Rectal smooth muscle tissue (tissue), 1 donor: ENCODE data around the gene CBARP.

ENCODE experiments used
- H3K27ac ChIP-seq: one replicate; pipeline ENCODE4 v1.7.0; 2013; ENCODE audit warnings: low read depth, low read length, inconsistent platforms
- H3K27me3 ChIP-seq: one replicate; pipeline ENCODE4 v1.7.0; 2013; ENCODE audit warnings: low read length; ENCODE audit not compliant: control insufficient read depth, insufficient read depth
- H3K36me3 ChIP-seq: one replicate; pipeline ENCODE4 v1.7.0; 2013; ENCODE audit warnings: low read length; ENCODE audit not compliant: control insufficient read depth, insufficient read depth
- H3K4me1 ChIP-seq: one replicate; pipeline ENCODE4 v1.7.0; 2013; ENCODE audit warnings: low read length; ENCODE audit not compliant: control insufficient read depth, insufficient read depth
- H3K4me3 ChIP-seq: one replicate; pipeline ENCODE4 v1.7.0; 2013; ENCODE audit warnings: low read length
- H3K9ac ChIP-seq: one replicate; pipeline ENCODE4 v1.7.0; 2013; ENCODE audit warnings: low read length

The CBARP gene

DNA sequence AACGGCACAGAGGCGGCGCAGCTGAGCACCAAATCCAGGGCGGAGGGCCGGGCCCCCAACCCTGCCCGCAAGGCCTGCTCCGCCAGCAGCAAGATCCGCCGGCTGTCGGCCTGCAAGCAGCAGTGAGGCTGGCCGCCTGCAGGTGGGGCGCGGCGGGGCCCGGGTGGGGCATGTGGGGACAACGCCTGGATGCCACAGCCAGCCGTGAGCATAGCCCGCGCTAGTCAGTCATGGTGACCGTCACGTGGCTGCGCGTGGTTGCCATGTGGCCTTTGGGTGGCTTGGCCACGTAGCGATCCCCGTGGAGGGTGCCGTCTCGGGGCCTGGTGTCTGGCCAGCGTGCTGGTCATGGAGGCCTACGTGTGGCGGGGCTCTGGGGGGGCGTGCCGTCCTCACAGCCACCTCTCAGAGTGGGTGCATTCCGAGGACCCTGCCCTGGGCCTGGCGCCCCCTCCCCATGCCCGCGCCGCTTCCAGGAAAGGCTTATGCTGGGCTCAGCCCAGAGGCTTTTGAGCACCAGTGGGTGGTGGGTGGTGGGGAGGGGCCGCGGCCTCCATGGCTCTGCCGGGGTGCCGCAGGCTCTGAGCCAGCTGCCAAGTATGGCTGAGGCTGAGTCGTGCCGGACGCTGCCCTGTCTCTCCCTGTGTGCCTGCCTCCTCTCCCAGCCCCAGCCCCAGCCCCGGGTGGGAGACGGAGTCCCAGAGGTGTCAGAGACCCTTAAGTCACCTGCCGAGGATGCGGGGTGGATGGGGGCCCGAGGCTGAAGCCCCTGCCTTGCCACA, 11.1 kb downstream of the CBARP start:
- H3K27ac ChIP-seq, result no peak overlapping the region
- H3K4me3 ChIP-seq, result no peak overlapping the region
- H3K27me3 ChIP-seq, result no peaks in the 10 kb centered on the region
- H3K4me1 ChIP-seq, result no peaks in the 10 kb centered on the region
- peaks cover 11% of the 10 kb centered on the region for H3K36me3 ChIP-seq
- H3K9ac ChIP-seq, result no peak overlapping the region

DNA sequence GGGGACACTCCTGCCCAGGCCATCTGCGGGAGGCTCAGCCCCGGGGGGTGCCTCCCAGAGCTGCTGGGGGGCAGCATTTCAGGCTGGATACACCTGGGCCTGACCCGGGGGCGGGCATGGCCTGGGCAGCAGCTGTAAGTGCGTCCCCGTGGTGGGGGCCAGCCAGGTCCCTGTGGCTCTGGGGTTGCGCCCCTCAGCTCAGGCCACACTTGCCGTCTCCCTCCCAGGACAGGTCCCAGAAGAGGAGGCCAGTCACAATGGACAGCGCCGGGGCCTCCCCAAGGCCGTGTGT, 11.6 kb downstream of the CBARP start:
- Histone ChIP-seq H3K4me1 (no peaks in the 10 kb centered on the region), H3K27ac (no peak overlapping the region), H3K9ac (no peak overlapping the region), H3K27me3 (no peaks in the 10 kb centered on the region), H3K36me3 (peaks cover 11% of the 10 kb centered on the region), H3K4me3 (no peak overlapping the region)

DNA sequence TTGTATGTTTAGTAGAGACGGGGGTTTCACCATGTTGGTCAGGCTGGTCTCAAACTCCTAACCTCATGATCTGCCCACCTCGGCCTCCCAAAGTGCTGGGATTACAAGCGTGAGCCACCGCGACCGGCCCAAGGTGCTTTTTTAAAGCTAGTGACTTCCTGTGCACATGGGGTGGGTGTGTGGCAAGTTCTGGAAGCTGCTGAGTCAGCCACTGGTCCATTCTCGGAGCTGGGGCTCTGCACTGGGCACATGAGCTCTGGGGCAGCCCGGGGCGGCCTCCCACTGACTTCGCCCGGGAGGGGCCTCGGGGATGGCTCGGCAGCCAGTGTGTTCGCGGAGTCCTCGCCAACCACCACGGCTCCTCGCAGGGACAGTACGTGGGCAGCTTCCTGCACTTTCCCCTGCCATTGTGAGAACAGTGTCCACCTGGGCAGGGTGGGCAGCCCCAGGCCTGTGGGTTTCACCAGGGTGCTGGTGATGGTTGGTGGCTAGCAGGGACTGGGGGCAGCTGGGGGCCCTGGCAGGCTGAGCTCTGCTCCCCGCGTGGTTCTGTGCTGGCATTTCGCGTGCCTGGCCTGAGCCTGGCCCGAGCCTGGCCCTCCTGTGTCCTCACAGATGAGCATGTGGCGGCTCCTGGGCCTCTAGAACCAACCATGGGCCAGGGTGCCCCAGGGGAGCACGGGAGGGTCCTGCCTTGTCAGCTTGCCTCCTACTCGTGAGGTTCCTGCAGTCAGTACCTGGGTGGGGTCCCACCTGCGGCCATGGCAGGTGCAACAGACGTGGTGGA, 12.2 kb downstream of the CBARP start:
- no peaks in the 10 kb centered on the region for H3K27me3 ChIP-seq
- H3K4me1 ChIP-seq, result no peaks in the 10 kb centered on the region
- H3K9ac ChIP-seq, result no peak overlapping the region
- no peak overlapping the region for H3K4me3 ChIP-seq
- H3K36me3 ChIP-seq, result peaks cover 16% of the 10 kb centered on the region
- no peak overlapping the region for H3K27ac ChIP-seq

DNA sequence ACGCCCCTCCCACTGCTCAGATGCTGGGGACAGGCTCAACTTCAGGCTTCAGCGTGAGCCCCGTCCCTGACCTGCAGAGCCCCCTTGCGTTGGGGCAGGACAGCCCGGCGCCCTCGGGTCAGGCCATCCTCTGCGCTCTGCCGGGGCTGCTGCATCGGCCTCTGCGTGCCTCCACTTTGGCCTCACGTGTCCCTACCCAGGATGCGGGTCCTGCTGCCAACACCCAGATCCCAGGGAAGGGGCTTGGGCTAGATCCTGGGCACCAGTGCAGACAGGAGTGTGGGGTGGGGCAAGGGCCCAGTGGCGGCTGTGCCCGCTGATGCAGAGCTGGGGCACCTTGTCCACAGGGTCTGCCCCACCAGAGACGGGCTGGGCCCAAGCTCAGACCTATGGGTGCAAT, 13.0 kb downstream of the CBARP start:
- no peak overlapping the region for H3K27ac ChIP-seq
- peaks cover 16% of the 10 kb centered on the region for H3K36me3 ChIP-seq
- H3K4me1 ChIP-seq, result no peaks in the 10 kb centered on the region
- H3K27me3 ChIP-seq, result no peaks in the 10 kb centered on the region
- no peak overlapping the region for H3K4me3 ChIP-seq
- no peak overlapping the region for H3K9ac ChIP-seq

DNA sequence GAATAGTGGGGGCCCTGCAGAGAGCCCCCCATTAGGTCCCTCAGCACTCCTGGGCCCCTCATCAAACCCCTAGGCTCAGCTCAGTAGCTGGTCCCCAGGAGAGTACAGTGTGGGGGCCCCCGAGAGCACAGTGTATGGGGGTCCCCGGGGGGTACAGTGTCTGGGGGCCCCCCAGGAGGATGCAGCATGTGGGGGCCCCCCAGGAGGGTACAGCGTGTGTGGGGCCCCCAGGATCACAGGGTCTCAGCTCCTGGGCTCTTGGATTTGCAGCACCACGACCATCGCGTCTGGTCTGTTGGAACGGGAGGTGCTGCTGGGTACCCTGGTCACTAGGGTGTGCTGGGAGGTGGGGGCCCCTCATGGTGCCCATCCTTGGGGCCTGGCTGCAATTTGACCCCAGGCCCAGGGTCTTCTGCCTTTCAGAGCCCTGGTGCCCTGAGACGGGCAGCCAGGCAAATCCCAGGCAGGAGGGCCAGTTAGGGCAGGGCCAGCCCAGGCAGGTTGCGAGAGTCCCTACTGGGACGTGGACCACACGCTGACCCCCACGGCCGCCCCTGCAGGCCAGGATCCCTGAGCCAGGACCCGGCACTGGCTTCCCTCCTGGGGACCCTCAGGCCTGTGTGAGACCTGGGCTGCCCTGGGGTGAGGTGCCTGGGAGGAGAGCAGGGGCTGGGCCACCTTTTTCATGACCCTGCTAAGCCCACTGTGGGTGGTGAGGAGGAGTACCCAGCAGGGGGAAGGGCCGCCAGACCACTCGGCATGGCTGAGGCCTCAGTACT, 13.6 kb downstream of the CBARP start:
- Histone ChIP-seq H3K36me3 (peaks cover 16% of the 10 kb centered on the region), H3K9ac (no peak overlapping the region)

DNA sequence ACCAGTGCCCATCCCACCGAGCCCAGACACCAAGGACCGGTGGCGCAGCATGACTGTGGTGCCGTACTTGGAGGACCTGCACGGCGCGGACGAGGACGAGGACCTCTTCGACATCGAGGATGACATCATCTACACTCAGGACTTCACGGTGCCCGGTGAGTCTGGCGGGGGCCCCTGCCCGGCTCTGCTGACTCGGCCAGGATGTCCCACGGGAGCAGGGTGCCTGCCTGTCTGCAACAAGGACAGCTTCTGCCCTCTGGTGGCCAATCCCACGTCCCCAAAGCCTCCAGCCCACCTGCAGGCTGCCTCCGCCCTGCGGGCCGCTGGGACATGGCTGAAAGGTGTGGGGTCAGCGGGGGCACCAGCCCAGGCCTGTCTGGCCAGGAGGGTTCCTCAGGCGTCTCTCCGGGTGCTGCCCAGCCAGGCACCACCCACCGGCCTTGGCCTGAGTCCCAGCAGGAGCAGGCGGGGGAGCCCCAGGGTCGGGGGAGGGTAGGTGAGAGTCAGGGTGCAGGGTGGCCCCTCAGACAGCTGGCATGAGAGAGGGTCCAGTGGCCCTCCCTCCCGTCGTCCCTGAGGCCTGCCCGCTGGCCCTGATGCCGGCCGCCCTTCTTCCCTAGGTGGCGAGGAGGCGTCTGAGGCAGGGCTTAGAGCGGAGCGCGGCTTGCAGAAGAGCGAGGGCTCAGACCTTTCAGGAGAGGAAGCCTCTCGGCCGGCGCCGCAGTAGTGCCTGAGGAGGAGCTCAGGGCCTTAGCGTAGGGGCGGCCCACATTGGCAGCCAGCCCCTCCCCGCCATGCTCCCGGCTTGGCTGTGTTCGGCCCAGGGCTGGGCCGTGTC, 14.6 kb downstream of the CBARP start:
- peaks cover 6% of the 10 kb centered on the region for H3K4me1 ChIP-seq
- H3K9ac ChIP-seq, result no peak overlapping the region
- H3K36me3 ChIP-seq, result peaks cover 16% of the 10 kb centered on the region
- no peaks in the 10 kb centered on the region for H3K27me3 ChIP-seq
- H3K4me3 ChIP-seq, result no peak overlapping the region
- H3K27ac ChIP-seq, result no peak overlapping the region

More for the DNA sequence above, 13.6 kb downstream of the CBARP start:
- H3K27me3 ChIP-seq, result no peaks in the 10 kb centered on the region
- no peak overlapping the region for H3K27ac ChIP-seq
- no peak overlapping the region for H3K4me3 ChIP-seq
- no peaks in the 10 kb centered on the region for H3K4me1 ChIP-seq

DNA sequence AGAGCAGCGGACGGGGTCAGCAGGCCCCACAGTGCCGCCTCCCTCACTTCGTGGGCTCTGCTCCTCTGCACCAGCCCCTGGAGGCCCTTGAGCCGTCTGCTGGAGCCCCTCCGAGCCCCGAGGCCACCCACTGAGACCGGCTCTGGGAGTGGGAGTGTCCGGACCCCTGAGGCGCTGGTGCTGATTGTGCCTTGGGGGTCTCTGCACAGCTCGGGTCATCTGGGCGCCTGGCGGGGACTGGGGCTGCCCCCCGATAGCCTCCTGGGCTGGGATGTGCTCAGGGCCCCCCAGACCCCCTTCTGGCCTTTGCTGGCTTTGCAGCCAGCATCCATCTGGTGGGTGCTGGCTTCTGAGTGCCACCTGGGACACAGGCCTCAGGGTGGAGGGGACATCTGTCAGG, 15.4 kb downstream of the CBARP start:
- H3K27me3 ChIP-seq, result no peaks in the 10 kb centered on the region
- peaks cover 9% of the 10 kb centered on the region for H3K4me1 ChIP-seq
- no peak overlapping the region for H3K27ac ChIP-seq
- H3K9ac ChIP-seq, result no peak overlapping the region
- no peak overlapping the region for H3K4me3 ChIP-seq
- H3K36me3 ChIP-seq, result peaks cover 16% of the 10 kb centered on the region

DNA sequence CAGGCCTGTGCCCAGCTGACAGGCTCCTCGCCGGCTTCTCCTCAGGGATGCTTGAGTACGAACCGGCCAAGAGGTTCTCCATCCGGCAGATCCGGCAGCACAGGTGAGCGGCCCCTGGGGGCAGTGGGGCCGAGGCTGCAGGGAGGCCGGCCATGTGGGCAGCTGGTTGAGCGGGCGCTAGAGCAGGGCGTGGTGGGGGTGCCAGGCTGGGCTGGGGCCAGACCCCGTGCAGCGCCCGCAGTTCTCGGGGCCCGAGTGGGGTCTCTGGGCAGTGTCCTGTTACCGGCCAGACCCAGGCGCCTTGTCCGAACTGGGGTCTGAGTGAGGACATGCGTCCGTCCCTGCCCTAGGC, 15.9 kb downstream of the CBARP start:
- H3K27ac ChIP-seq, result no peak overlapping the region
- no peaks in the 10 kb centered on the region for H3K27me3 ChIP-seq
- H3K4me3 ChIP-seq, result no peak overlapping the region
- H3K9ac ChIP-seq, result no peak overlapping the region
- peaks cover 16% of the 10 kb centered on the region for H3K36me3 ChIP-seq
- H3K4me1 ChIP-seq, result peaks cover 9% of the 10 kb centered on the region

DNA sequence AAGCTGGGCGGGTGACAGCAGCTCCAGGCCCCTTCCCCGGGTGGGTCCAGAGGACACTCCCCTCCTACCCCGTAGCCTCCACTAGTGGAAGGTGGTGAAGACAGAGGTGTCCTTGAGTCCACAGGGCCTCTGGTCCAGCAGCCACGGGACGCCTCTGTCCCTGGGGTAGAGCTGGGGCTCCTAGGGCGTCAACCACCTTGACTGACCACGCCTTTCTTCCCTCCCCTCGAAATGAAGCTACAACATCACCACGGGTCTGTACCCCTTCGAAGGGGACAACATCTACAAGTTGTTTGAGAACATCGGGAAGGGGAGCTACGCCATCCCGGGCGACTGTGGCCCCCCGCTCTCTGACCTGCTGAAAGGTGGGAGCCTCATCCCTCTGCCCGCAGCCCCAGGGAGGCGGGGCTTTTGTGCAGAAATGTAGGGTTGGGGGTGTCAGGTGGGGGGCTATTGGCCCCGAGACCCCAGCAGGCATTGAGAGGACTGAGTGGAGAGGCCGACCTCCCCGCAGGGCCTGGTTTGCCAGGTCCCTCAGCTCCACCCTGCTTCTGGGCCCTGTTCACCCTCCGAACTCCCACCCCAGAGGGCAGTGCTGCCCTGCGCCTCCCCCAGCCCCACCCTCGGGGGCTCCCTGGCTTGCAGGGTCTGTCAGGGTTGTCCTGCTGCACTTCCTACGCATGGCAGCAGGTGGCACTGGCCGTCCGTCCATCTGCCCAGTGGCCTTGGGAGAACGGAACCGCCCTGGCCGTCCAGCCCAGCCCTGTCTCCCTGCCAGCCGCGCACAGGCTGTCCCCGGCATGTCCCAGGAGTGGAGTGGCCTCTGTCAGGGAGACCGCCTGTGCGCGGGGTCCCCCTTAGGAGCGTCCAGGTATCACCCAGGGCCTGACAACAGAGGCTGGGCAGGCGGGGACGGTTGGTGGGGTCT, 16.6 kb downstream of the CBARP start:
- H3K4me3 ChIP-seq, result no peak overlapping the region
- peaks cover 9% of the 10 kb centered on the region for H3K4me1 ChIP-seq
- H3K27ac ChIP-seq, result no peak overlapping the region
- H3K36me3 ChIP-seq, result peaks cover 16% of the 10 kb centered on the region
- H3K9ac ChIP-seq, result no peak overlapping the region
- no peaks in the 10 kb centered on the region for H3K27me3 ChIP-seq

DNA sequence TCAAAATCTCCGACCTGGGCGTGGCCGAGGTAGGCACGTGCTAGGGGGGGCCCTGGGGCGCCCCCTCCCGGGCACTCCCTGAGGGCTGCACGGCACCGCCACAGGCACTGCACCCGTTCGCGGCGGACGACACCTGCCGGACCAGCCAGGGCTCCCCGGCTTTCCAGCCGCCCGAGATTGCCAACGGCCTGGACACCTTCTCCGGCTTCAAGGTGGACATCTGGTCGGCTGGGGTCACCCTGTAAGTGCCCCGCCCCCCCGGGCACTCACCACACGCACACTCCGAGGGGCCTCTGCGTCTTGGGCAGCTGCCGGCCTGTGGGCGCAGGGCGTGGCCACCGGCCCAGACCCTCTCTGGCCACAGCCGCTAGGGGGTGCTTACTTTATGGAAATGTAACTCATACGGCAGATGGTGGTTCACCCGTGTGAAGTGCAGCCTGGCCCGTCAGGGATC, 17.3 kb downstream of the CBARP start:
- Histone ChIP-seq H3K4me1 (peaks cover 14% of the 10 kb centered on the region), H3K27ac (no peak overlapping the region), H3K4me3 (no peak overlapping the region), H3K9ac (no peak overlapping the region), H3K27me3 (no peaks in the 10 kb centered on the region), H3K36me3 (peaks cover 16% of the 10 kb centered on the region)

DNA sequence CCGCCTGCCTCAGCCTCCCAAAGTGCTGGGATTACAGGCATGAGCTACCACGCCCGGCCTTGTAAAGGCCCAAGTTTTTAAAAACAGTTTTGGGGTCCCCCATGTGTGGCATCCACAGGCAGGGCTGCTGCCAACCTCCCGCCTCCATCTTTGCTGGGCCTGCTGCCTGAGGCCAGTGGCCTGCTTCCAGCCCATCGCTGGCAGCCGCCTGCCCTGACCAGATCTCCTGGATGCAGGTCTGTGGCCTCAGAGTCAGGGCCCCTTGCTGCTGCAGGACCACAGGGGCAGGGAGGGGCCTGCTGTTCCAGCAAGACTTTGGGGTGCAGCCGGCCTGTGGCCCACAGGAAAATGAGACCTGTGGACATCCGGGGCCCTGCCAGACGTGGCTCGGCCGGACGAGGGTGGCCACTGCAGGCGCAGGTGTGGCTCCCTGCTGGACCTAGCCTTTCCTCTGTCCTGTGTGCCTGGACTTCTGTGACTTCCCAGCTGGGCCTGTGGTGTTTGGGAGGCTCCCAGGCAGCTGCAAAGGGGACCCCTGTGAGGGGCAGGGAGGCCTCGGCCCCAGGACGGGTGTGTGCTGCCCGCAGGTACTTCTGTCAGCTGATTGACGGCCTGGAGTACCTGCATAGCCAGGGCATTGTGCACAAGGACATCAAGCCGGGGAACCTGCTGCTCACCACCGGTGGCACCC, 17.9 kb downstream of the CBARP start:
- H3K27me3 ChIP-seq, result no peaks in the 10 kb centered on the region
- no peak overlapping the region for H3K4me3 ChIP-seq
- no peak overlapping the region for H3K27ac ChIP-seq
- H3K4me1 ChIP-seq, result peaks cover 19% of the 10 kb centered on the region
- H3K36me3 ChIP-seq, result peaks cover 16% of the 10 kb centered on the region
- no peak overlapping the region for H3K9ac ChIP-seq
